Measurements from ENCODE around the gene EID2. TPM values are rescaled to one million over a fixed set of nuclear protein-coding genes. Genes with fewer than 3 reads are reported as not detected.

The EID2 gene
- total RNA-seq, 3 donors from 2014 or later: 7.0 to 14.7 (median 9.6) TPM

GRCh38 chr19:39544911-39545310 lies 5.0 kb upstream of the EID2 start:
- intact Hi-C loops (cut with DNase I, micrococcal nuclease): no loop called here
- H3K4me3 ChIP-seq: no peak overlapping the region
- peaks cover 5% of the 10 kb centered on the region for H3K4me1 ChIP-seq (ENCODE audit: low read depth)
- no peaks in the 10 kb centered on the region for H3K9me3 ChIP-seq
- ATAC-seq (no peak), DNase-seq (no peak)
- no peak for TF ChIP-seq CTCF (IDR thresholded peaks at IDR 0.05)
- no peaks in the 10 kb centered on the region for H3K36me3 ChIP-seq (ENCODE audit: low read depth)

DNA sequence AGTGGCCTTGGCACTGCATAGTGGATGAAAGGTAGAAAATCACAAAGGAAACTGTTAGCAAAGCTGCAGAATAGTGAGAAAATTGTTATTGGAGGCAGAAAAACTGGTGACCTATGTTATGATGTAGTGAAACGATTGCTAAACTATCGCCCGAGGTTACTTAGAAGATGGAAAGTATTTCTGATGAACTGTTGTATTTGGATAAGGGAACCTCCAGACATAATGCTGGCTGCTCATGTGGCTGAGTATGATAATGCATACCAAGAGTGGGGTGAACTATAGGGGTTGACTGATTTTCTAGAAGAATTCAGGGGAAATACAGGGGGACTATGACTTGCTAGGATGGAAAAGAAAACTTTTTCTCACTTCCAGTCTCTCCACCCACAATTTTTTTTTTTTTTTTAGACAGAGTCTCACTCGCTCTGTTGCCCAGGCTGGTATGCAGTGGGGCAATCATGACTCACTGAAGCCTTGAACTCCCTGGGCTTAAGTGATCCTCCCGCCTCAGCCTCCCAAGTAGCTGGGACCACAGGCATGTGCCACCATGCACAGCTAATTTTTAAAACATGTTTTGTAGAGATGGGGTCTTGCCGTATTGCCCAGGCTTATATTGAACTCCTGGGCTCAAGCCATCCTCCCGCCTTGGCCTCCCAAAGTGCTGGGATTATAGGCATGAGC lies 4.4 kb upstream of the EID2 start:
- H3K36me3 ChIP-seq (ENCODE audit: low read depth): no peaks in the 10 kb centered on the region
- ATAC-seq (no peak), DNase-seq (no peak)
- intact Hi-C loops (cut with DNase I, micrococcal nuclease): no loop called here
- H3K4me3 ChIP-seq: no peak overlapping the region
- H3K9me3 ChIP-seq: no peaks in the 10 kb centered on the region
- no peak for TF ChIP-seq CTCF (IDR thresholded peaks at IDR 0.05)
- H3K4me1 ChIP-seq (ENCODE audit: low read depth): peaks cover 5% of the 10 kb centered on the region

DNA sequence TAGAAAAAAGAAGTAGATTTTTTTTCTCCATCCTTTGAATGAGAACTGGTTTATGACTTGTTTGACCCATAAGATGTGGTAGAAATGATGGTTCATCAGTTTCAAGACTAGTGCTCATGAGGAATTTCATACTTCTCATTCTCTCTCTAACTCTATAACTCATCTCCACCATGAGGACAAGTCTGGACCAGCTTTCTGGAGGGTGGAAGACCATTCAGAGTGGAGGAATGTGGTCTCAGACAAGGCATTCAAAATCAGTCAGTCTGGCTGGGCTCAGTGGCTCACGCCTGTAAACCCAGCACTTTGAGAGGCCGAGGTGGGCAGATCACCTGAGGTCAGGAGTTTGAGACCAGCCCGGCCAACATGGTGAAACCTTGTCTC lies 3.5 kb upstream of the EID2 start:
- H3K4me3 ChIP-seq: no peak overlapping the region
- intact Hi-C loops (cut with DNase I, micrococcal nuclease): no loop called here
- ATAC-seq (no peak), DNase-seq (no peak)
- no peaks in the 10 kb centered on the region for H3K36me3 ChIP-seq (ENCODE audit: low read depth)
- peaks cover 6% of the 10 kb centered on the region for H3K4me1 ChIP-seq (ENCODE audit: low read depth)
- no peak for TF ChIP-seq CTCF (IDR thresholded peaks at IDR 0.05)
- no peaks in the 10 kb centered on the region for H3K9me3 ChIP-seq

DNA sequence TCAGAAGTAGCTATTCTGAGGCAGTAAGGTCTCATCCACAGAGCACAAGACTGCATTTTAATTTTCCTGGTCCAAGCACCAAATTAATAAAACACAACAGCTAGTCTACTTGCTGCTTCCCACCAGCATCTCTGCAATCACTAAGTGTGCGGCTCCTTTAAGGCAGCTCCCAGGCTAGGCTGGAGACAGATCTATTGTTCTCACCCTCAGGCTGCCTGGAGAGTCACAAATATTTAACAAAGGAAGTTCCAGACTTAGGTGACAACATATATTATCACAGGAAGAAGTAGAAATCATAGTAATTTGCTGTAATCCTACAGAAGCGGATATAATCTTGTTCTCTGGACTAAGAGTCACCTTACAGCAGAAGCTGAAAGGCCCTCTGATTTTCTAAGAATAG lies 2.2 kb upstream of the EID2 start:
- no peak for ATAC-seq
- Histone ChIP-seq H3K9me3 (no peaks in the 10 kb centered on the region), H3K36me3 (ENCODE audit: low read depth) (no peaks in the 10 kb centered on the region), H3K4me1 (ENCODE audit: low read depth) (peaks cover 8% of the 10 kb centered on the region), H3K4me3 (no peak overlapping the region)
- no peak for TF ChIP-seq CTCF (IDR thresholded peaks at IDR 0.05)
- no peak for DNase-seq
- intact Hi-C loops (cut with DNase I, micrococcal nuclease): no loop called here

GRCh38 chr19:39540333-39540673 lies 342 bp upstream of the EID2 start:
- no peak for DNase-seq
- Histone ChIP-seq H3K36me3 (ENCODE audit: low read depth) (no peaks in the 10 kb centered on the region), H3K9me3 (no peaks in the 10 kb centered on the region), H3K4me1 (ENCODE audit: low read depth) (peaks cover 8% of the 10 kb centered on the region), H3K4me3 (peak overlapping the region; percentile 86)
- no peak for ATAC-seq
- TF ChIP-seq CTCF (IDR thresholded peaks at IDR 0.05): no peak
- intact Hi-C loops (cut with DNase I, micrococcal nuclease): loop anchor here in 1 of 2 donors (2.0 kb wide), 1 partner anchor 100 kb away; no protein-coding TSS in a partner anchor

DNA sequence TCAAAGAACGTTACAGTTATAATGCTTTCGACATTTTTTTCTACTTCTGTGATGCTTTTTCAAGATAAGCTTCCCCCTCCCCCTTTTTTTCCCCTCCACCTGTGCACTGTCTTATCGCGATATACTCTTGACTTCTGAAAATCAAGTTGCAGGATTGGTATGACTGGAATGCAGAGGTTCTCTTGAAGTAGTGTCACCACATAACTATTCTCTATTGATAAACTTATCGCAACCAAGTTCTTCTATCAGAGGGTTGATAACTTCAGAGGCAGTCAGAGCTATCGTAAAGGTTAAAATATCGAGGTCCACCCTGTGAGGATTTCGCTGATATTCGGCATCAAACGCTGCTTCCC lies 820 bp downstream of the EID2 start:
- intact Hi-C loops (cut with DNase I, micrococcal nuclease): no loop called here
- TF ChIP-seq CTCF (IDR thresholded peaks at IDR 0.05): no peak
- H3K9me3 ChIP-seq: no peaks in the 10 kb centered on the region

More for the DNA sequence above, 820 bp downstream of the EID2 start:
- Histone ChIP-seq H3K4me3 (peak overlapping the region; percentile 86), H3K4me1 (ENCODE audit: low read depth) (peaks cover 8% of the 10 kb centered on the region), H3K36me3 (ENCODE audit: low read depth) (no peaks in the 10 kb centered on the region)
- DNase-seq (no peak), ATAC-seq (no peak)

Measured in mucosa of descending colon (tissue), 3 donors.